ENCODE data around the gene NEURL4.
"Not testable (repeated sequence)": the region's sequence is repeated elsewhere in the genome, so short reads cannot be mapped to it uniquely, and the experiment has no call there.

NEURL4 gene

DNA sequence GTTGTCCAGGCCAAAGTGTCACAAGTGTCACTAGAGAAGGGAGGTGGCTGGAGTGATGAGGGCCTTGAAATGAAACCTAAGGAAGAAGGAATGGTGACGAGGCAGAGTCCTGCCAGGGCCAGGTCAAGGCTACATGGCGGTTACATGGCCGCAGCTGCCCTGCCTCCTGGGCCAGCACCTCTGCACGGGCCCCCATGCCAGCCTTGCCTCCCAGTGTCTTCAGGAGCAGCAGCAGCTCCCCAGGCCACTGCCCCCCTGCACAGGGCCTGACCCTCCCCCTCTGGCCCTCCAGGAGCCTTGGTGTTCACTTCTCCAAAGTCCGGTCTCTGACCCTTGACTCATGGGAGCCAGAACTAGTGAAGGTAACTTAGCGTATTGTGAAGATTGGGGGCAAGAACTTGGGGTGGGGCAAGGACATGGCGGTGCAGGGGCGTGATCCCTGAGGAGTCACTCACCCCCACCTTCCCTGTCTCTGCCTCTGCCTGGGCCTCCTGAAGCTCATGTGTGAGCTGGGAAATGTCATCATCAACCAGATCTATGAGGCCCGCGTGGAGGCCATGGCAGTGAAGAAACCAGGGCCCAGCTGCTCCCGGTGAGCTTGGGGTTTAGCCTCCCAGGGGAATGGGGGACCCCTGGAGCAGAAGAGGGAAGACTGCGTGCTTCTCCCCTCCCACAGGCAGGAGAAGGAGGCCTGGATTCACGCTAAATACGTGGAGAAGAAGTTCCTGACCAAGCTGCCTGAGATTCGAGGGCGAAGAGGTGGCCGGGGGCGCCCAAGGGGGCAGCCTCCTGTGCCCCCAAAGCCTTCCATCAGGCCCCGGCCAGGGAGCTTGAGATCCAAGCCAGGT, 18.7 kb upstream of the NEURL4 start:
- TF ChIP-seq, protein P1, sequence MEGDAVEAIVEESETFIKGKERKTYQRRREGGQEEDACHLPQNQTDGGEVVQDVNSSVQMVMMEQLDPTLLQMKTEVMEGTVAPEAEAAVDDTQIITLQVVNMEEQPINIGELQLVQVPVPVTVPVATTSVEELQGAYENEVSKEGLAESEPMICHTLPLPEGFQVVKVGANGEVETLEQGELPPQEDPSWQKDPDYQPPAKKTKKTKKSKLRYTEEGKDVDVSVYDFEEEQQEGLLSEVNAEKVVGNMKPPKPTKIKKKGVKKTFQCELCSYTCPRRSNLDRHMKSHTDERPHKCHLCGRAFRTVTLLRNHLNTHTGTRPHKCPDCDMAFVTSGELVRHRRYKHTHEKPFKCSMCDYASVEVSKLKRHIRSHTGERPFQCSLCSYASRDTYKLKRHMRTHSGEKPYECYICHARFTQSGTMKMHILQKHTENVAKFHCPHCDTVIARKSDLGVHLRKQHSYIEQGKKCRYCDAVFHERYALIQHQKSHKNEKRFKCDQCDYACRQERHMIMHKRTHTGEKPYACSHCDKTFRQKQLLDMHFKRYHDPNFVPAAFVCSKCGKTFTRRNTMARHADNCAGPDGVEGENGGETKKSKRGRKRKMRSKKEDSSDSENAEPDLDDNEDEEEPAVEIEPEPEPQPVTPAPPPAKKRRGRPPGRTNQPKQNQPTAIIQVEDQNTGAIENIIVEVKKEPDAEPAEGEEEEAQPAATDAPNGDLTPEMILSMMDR (IDR thresholded peaks at IDR 0.05; ENCODE audit: control insufficient read depth, extremely low read depth, insufficient read depth): no peak
- DNase-seq (ENCODE audit: low read depth): no peak
- H3K4me3 ChIP-seq (ENCODE audit: low read depth, low read length): no peak overlapping the region

- H3K4me3 ChIP-seq (ENCODE audit: low read depth, low read length): no peak overlapping the region
- DNase-seq (ENCODE audit: low read depth): no peak
- TF ChIP-seq, protein P1 (IDR thresholded peaks at IDR 0.05; ENCODE audit: control insufficient read depth, extremely low read depth, insufficient read depth): no peak
Observed at GRCh38 chr17:7346761-7347614, 17.9 kb upstream of the NEURL4 start.

DNA sequence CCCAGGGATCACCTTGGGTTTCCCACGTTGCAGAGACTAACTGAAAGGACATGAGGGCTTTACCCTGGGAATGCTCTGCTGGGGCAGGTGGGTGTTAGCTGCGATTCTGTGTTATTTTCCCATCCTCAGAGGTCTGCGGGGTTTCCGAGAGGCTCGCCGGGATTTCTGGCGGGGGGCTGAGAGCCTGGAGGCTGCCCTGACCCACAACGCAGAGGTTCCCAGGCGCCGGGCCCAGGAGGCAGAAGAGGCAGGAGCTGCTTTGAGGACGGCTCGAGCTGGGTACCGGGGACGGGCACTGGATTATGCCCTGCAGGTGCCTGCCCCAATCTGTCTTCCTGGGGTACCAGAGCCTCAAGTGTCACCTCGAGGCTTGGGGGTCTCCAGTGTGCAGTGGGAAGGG, 14.1 kb upstream of the NEURL4 start:
- no peak overlapping the region for H3K4me3 ChIP-seq (ENCODE audit: low read depth, low read length)
- DNase-seq (ENCODE audit: low read depth): no peak
- TF ChIP-seq, protein P1 (IDR thresholded peaks at IDR 0.05; ENCODE audit: control insufficient read depth, extremely low read depth, insufficient read depth): no peak

DNA sequence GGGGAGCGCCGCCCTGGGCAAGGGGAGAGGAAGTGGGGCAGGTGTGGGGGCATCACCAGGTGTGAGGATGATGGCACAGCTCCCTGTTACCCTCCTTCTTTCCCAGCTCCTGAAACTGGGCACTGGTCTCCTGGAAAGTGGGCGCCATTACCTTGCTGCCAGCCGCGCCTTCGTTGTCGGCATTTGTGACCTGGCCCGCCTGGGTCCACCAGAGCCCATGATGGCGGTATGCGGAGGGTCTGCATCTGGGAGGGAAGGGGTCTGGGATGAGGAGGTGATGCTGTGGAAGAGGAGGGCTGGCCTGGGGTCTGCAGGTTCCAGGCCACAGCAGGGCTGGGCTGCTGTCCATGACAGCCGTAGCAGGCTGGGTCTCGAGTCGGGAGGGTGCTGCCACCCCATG, 12.7 kb upstream of the NEURL4 start:
- no peak for DNase-seq (ENCODE audit: low read depth)
- TF ChIP-seq, protein P1 (IDR thresholded peaks at IDR 0.05; ENCODE audit: control insufficient read depth, extremely low read depth, insufficient read depth): no peak
- H3K4me3 ChIP-seq (ENCODE audit: low read depth, low read length): no peak overlapping the region

GRCh38 chr17:7340179-7340578, 11.0 kb upstream of the NEURL4 start:
- TF ChIP-seq, protein P1 (IDR thresholded peaks at IDR 0.05; ENCODE audit: control insufficient read depth, extremely low read depth, insufficient read depth): no peak
- no peak for DNase-seq (ENCODE audit: low read depth)
- H3K4me3 ChIP-seq (ENCODE audit: low read depth, low read length): no peak overlapping the region

GRCh38 chr17:7337600-7337999, 8.5 kb upstream of the NEURL4 start:
- DNase-seq (ENCODE audit: low read depth); H3K4me3 ChIP-seq (ENCODE audit: low read depth, low read length): not testable (repeated sequence)
